Measurements from ENCODE around the gene ZFHX3. TPM values are rescaled to one million over a fixed set of nuclear protein-coding genes. Genes with fewer than 3 reads are reported as not detected.
A peak's percentile ranks its signal among the peaks of the same experiment; 100 is the strongest.

ZFHX3 gene
- total RNA-seq, 2 donors from 2014 or later: 0.79 to 2.2 TPM

DNA sequence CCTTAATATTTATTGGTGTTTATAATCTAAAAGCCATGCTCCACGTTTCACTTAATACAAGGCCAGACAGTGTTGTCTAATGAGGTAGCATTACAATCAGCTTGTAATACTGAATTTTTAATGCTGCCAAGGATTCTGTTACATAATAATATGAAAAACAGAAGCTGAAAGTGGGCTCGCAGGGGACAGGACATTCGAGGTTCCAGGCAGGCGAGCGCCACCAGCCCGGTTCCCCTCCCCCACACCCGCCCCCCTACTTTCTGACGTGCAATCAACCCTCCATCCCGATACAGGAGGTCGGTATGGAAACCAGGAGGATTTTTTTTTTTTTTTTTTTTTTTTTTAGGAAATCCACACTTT, 6.2 kb upstream of the ZFHX3 start:
- TF ChIP-seq, protein P1, sequence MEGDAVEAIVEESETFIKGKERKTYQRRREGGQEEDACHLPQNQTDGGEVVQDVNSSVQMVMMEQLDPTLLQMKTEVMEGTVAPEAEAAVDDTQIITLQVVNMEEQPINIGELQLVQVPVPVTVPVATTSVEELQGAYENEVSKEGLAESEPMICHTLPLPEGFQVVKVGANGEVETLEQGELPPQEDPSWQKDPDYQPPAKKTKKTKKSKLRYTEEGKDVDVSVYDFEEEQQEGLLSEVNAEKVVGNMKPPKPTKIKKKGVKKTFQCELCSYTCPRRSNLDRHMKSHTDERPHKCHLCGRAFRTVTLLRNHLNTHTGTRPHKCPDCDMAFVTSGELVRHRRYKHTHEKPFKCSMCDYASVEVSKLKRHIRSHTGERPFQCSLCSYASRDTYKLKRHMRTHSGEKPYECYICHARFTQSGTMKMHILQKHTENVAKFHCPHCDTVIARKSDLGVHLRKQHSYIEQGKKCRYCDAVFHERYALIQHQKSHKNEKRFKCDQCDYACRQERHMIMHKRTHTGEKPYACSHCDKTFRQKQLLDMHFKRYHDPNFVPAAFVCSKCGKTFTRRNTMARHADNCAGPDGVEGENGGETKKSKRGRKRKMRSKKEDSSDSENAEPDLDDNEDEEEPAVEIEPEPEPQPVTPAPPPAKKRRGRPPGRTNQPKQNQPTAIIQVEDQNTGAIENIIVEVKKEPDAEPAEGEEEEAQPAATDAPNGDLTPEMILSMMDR (conservative IDR thresholded peaks at IDR 0.05): no peak
- H3K27ac ChIP-seq (ENCODE audit: low read depth, low read length): peak overlapping the region; percentile 78
- peaks cover 16% of the 10 kb centered on the region for H3K4me1 Mint-ChIP-seq
- no peak overlapping the region for H3K4me3 ChIP-seq (ENCODE audit: low read length)
- peaks cover 5% of the 10 kb centered on the region for H3K27me3 Mint-ChIP-seq (ENCODE audit: insufficient read depth)
- 12% methylated on average over 6 of the region's 10 CpGs; no CpG with 5 or more reads in 1 of the 2 experiments for WGBS, 2 experiments (ENCODE audit: insufficient coverage in 1 of 2, insufficient read length in 1 of 2)
- no peaks in the 10 kb centered on the region for H3K36me3 ChIP-seq (ENCODE audit: control insufficient read depth, insufficient read depth, low read length)
- peaks cover 6% of the 10 kb centered on the region for H3K4me1 ChIP-seq (ENCODE audit: control insufficient read depth, insufficient read depth, low read length)
- peak; percentile 67 for DNase-seq
- no peak overlapping the region for H3K9ac ChIP-seq (ENCODE audit: extremely low read depth, low read length, poor library complexity, severe bottlenecking)
- H3K36me3 Mint-ChIP-seq (ENCODE audit: low read depth): no peaks in the 10 kb centered on the region
- H3K4me3 Mint-ChIP-seq: no peak overlapping the region
- peaks cover 88% of the 10 kb centered on the region for H3K27me3 ChIP-seq (ENCODE audit: control insufficient read depth, insufficient read depth, low read length, poor library complexity, severe bottlenecking)
- no peaks in the 10 kb centered on the region for H3K9me3 ChIP-seq (ENCODE audit: control insufficient read depth, low read length)
- no peak overlapping the region for H3K27ac Mint-ChIP-seq
- no peaks in the 10 kb centered on the region for H3K9me3 Mint-ChIP-seq

DNA sequence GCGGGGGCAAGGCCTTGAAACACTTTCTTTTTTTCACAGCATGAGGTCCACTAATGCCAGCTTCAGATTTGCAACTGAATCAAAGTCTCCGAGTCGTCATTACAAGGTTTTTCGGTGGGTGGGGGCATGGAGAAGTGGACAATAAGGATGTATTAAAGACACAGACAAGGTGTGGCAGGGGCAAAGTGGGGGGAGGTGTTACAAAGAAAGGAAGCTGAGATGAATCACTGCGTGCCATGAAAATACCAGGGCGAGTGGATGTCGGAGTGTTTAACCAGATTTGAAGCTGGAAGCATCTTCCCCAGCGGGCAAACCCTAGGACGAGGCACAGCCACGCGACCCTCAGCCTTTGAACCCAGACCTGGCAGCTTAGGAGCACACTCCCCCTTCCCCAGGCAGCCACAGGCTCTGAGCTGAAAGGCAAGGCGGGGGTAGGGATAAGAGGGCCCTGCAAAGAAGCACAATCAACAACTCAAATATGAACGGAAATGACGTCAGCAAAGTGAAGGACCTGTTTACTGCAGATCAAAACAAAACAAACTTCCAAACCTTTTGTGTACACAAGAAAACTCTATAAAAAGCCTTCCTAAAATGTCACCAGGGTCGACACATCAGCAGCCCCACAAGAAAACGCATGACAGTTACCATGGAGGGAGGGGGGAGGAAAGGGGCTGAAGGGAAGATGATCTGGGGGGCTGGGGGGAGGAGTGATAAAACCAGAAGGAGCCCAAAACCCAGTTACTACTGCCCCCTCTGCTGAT, 5.6 kb upstream of the ZFHX3 start:
- no peak overlapping the region for H3K4me3 ChIP-seq (ENCODE audit: low read length)
- H3K9me3 Mint-ChIP-seq: no peaks in the 10 kb centered on the region

DNA sequence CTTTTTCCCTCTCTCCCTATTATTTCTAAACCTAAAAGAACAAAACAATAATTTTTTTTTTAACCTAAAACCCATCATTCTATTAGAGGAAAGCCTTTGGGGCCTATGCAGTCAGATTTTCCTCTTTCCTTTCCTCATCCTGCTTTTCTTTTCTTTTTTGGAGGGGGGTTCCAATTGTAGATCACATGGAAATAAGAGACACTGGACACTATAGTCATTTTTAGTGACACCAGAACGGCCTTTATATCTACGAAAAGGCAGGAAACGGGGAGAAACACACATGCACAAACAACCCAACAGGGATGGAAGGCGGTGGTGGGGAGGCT, 5.1 kb upstream of the ZFHX3 start:
- Mint-ChIP-seq H3K9me3 (no peaks in the 10 kb centered on the region), H3K4me3 (no peak overlapping the region), H3K27me3 (ENCODE audit: insufficient read depth) (no peaks in the 10 kb centered on the region), H3K27ac (no peak overlapping the region), H3K36me3 (ENCODE audit: low read depth) (no peaks in the 10 kb centered on the region), H3K4me1 (peaks cover 18% of the 10 kb centered on the region)
- no peak for DNase-seq
- Histone ChIP-seq H3K4me1 (ENCODE audit: control insufficient read depth, insufficient read depth, low read length) (peaks cover 6% of the 10 kb centered on the region), H3K27ac (ENCODE audit: low read depth, low read length) (peak overlapping the region; percentile 78), H3K27me3 (ENCODE audit: control insufficient read depth, insufficient read depth, low read length, poor library complexity, severe bottlenecking) (peaks cover 95% of the 10 kb centered on the region), H3K9me3 (ENCODE audit: control insufficient read depth, low read length) (no peaks in the 10 kb centered on the region), H3K4me3 (ENCODE audit: low read length) (no peak overlapping the region), H3K36me3 (ENCODE audit: control insufficient read depth, insufficient read depth, low read length) (no peaks in the 10 kb centered on the region), H3K9ac (ENCODE audit: extremely low read depth, low read length, poor library complexity, severe bottlenecking) (no peak overlapping the region)
- TF ChIP-seq, protein P1 (conservative IDR thresholded peaks at IDR 0.05): no peak
- 15 to 19% methylated on average over 4 of the region's 4 CpGs for WGBS, 2 experiments (ENCODE audit: insufficient coverage in 1 of 2, insufficient read length in 1 of 2)

More for the DNA sequence above, 5.6 kb upstream of the ZFHX3 start:
- Mint-ChIP-seq H3K4me1 (peaks cover 17% of the 10 kb centered on the region), H3K4me3 (no peak overlapping the region), H3K27ac (no peak overlapping the region), H3K36me3 (ENCODE audit: low read depth) (no peaks in the 10 kb centered on the region), H3K27me3 (ENCODE audit: insufficient read depth) (no peaks in the 10 kb centered on the region)
- Histone ChIP-seq H3K36me3 (ENCODE audit: control insufficient read depth, insufficient read depth, low read length) (no peaks in the 10 kb centered on the region), H3K27me3 (ENCODE audit: control insufficient read depth, insufficient read depth, low read length, poor library complexity, severe bottlenecking) (peaks cover 91% of the 10 kb centered on the region), H3K9me3 (ENCODE audit: control insufficient read depth, low read length) (no peaks in the 10 kb centered on the region), H3K4me1 (ENCODE audit: control insufficient read depth, insufficient read depth, low read length) (peaks cover 6% of the 10 kb centered on the region), H3K9ac (ENCODE audit: extremely low read depth, low read length, poor library complexity, severe bottlenecking) (no peak overlapping the region), H3K27ac (ENCODE audit: low read depth, low read length) (peak overlapping the region; percentile 78)
- TF ChIP-seq, protein P1 (conservative IDR thresholded peaks at IDR 0.05): no peak
- DNase-seq: peak; percentile 73
- WGBS, 2 experiments (ENCODE audit: insufficient coverage in 1 of 2, insufficient read length in 1 of 2): 0 to 8% methylated on average over 12 to 14 of the region's 16 CpGs
